ENCODE measurements around the gene RAB11A.

DNA sequence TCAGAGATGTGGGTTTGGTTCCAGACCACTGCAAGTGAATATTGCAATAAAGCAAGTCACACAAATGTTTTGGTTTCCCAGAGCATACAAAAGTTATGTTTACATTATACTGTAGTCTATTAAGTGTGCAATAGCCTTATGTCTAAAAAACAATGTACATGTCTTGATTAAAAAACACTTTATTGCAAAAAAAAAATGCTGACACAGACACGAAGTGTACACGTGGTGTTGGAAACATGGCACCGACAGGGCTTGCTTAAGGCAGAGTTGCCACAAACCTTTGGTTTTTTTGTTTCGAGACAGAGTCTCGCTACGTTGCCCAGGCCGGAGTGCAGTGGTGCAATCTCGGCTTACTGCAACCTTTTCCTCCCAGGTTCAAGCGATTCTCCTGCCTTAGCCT, 50.1 kb downstream of the RAB11A start:
- TF ChIP-seq GATA3 (IDR thresholded peaks at IDR 0.05; ENCODE audit: low read depth, low read length): no peak
- TF ChIP-seq GATA2 (IDR thresholded peaks at IDR 0.05; ENCODE audit: low read depth, low read length): no peak

All from SH-SY5Y (cell line).